ENCODE measurements around the gene DUS3L.

GRCh38 chr19:5778402-5778801 lies 12.6 kb downstream of the DUS3L start:
- TF ChIP-seq CTCF (IDR thresholded peaks at IDR 0.05) (no peak), POLR2AphosphoS5 (IDR thresholded peaks at IDR 0.05; ENCODE audit: insufficient read depth in 1 of 2, low read depth in 1 of 2) (no peak)
